WTC11 (cell line): ENCODE measurements around the gene SLC41A3. TPM values are rescaled to one million over a fixed set of nuclear protein-coding genes. Genes with fewer than 3 reads are reported as not detected.

Source experiments
- ATAC-seq: fragments of 200-7000 bp; cut with Tn5 transposase; 2 replicates; pipeline ENCODE4 v1.10.0; 2021; ENCODE audit warnings: mild to moderate bottlenecking, moderate library complexity
- CTCF ChIA-PET: fragments of 300-600 bp; sonication (Branson Sonifier 250); formaldehyde crosslinking; loops from one replicate; lab custom pipeline; 2021; ENCODE audit warnings: antibody characterized with exemption; lab: Charles Lee
- POLR2A ChIA-PET: fragments of 350-600 bp; sonication (Branson Sonifier 250); formaldehyde crosslinking; loops from one replicate; lab custom pipeline; 2021; ENCODE audit warnings: antibody characterized with exemption; lab: Charles Lee
- DNase-seq: peaks from one replicate; pipeline ENCODE4 v3.0.0; 2021; ENCODE audit warnings: low spot score
- H3K27ac Mint-ChIP-seq: 2 replicates; pipeline ENCODE4 v1.8.0; 2021; ENCODE audit warnings: mixed read lengths
- H3K27me3 Mint-ChIP-seq: 2 replicates; pipeline ENCODE4 v1.8.0; 2021; ENCODE audit warnings: low read depth, mild to moderate bottlenecking, moderate library complexity, mixed read lengths
- H3K36me3 Mint-ChIP-seq: 2 replicates; pipeline ENCODE4 v1.8.0; 2021; ENCODE audit warnings: mixed read lengths
- H3K4me1 Mint-ChIP-seq: 2 replicates; pipeline ENCODE4 v1.8.0; 2022; ENCODE audit warnings: mixed read lengths
- H3K4me3 Mint-ChIP-seq: 2 replicates; pipeline ENCODE4 v1.8.0; 2021; ENCODE audit warnings: mild to moderate bottlenecking, moderate library complexity, mixed read lengths
- H3K9me3 Mint-ChIP-seq: 2 replicates; pipeline ENCODE4 v1.8.0; 2021; ENCODE audit warnings: mixed read lengths
- AR ChIP-seq: fragments of 250-450 bp; sonication (Bioruptor Pico); IDR thresholded peaks from 2 replicates; pipeline ENCODE4 v1.9.0; 2021; ENCODE audit warnings: mild to moderate bottlenecking
- E2F1 ChIP-seq: sonication (generic); formaldehyde crosslinking; IDR thresholded peaks from 2 replicates; pipeline ENCODE4 v1.8.0; 2022; ENCODE audit warnings: mild to moderate bottlenecking, missing genetic modification reagents
- E2F5 ChIP-seq: sonication (generic); formaldehyde crosslinking; IDR thresholded peaks from 2 replicates; pipeline ENCODE4 v1.8.1; 2022; ENCODE audit warnings: mild to moderate bottlenecking, moderate library complexity, missing genetic modification reagents
- FOXP4 ChIP-seq: sonication (generic); formaldehyde crosslinking; IDR thresholded peaks from 2 replicates; pipeline ENCODE4 v1.8.0; 2022; ENCODE audit warnings: mild to moderate bottlenecking, missing genetic modification reagents
- GRHL2 ChIP-seq: fragments of 250-450 bp; sonication (Bioruptor Pico); IDR thresholded peaks from 2 replicates; pipeline ENCODE4 v1.8.0; 2022; ENCODE audit warnings: mild to moderate bottlenecking, moderate library complexity; ENCODE audit not compliant: insufficient replicate concordance, severe bottlenecking
- HMGXB4 ChIP-seq: sonication (generic); formaldehyde crosslinking; IDR thresholded peaks from 2 replicates; pipeline ENCODE4 v1.8.1; 2023; ENCODE audit warnings: mild to moderate bottlenecking, moderate library complexity, missing genetic modification reagents
- OVOL2 ChIP-seq: fragments of 250-450 bp; sonication (Bioruptor Pico); IDR thresholded peaks from 2 replicates; pipeline ENCODE4 v1.9.0; 2021; ENCODE audit warnings: mild to moderate bottlenecking, borderline replicate concordance
- PRRX2 ChIP-seq: fragments of 250-450 bp; sonication (Bioruptor Pico); IDR thresholded peaks from 2 replicates; pipeline ENCODE4 v1.8.0; 2021; ENCODE audit warnings: mild to moderate bottlenecking
- RORB ChIP-seq: fragments of 250-450 bp; sonication (Bioruptor Pico); IDR thresholded peaks from 2 replicates; pipeline ENCODE4 v1.9.0; 2021; ENCODE audit warnings: mild to moderate bottlenecking
- STAT6 ChIP-seq: sonication (generic); formaldehyde crosslinking; conservative IDR thresholded peaks from 2 replicates; pipeline ENCODE4 v1.8.1; 2023; ENCODE audit warnings: mild to moderate bottlenecking, low read depth, missing genetic modification reagents, moderate library complexity
- ZBTB21 ChIP-seq: sonication (generic); formaldehyde crosslinking; IDR thresholded peaks from 2 replicates; pipeline ENCODE4 v1.8.1; 2023; ENCODE audit warnings: mild to moderate bottlenecking, missing genetic modification reagents, borderline replicate concordance
- ZNF317 ChIP-seq: sonication (generic); formaldehyde crosslinking; IDR thresholded peaks from 2 replicates; pipeline ENCODE4 v1.8.1; 2023; ENCODE audit warnings: low read depth, mild to moderate bottlenecking, moderate library complexity, missing genetic modification reagents, borderline replicate concordance
- ZNF425 ChIP-seq: fragments of 250-450 bp; sonication (Bioruptor Pico); conservative IDR thresholded peaks from 2 replicates; pipeline ENCODE4 v1.9.0; 2021; ENCODE audit warnings: mild to moderate bottlenecking
- total RNA-seq: library from RNA; stranded (reverse); gene quantifications from 3 replicates; pipeline ENCODE4 v1.2.3, GENCODE V29; 2021

Gene SLC41A3
- total RNA-seq, 1 experiment from 2014 or later, result 28.4 TPM

GRCh38 chr3:126023390-126023789 is 60.5 kb downstream of the SLC41A3 start (continued):
- TF ChIP-seq STAT6 (no peak), OVOL2 (CRISPR knock-in tag) (no peak)

GRCh38 chr3:126022741-126023359 is 61.1 kb downstream of the SLC41A3 start:
- DNase-seq, result no peak
- Mint-ChIP-seq H3K36me3 (peaks cover 30% of the 10 kb centered on the region), H3K9me3 (peaks cover 16% of the 10 kb centered on the region)

GRCh38 chr3:126021702-126022101 is 62.2 kb downstream of the SLC41A3 start:
- Mint-ChIP-seq H3K27me3 (peaks cover 100% of the 10 kb centered on the region), H3K27ac (0 out of 2 replicates have a peak overlapping the region, but pooled peaks have one; percentile 10), H3K4me3 (0 out of 2 replicates have a peak overlapping the region, but pooled peaks have one; percentile 2), H3K4me1 (peaks cover 29% of the 10 kb centered on the region), H3K36me3 (peaks cover 20% of the 10 kb centered on the region), H3K9me3 (peaks cover 5% of the 10 kb centered on the region)
- POLR2A ChIA-PET, result no interaction called here
- CTCF ChIA-PET, result no interaction called here
- TF ChIP-seq E2F1 (no peak), ZBTB21 (no peak)
- ATAC-seq, result peak; percentile 18
- no peak for DNase-seq

More at GRCh38 chr3:126022741-126023359, 61.1 kb downstream of the SLC41A3 start:
- no peak for TF ChIP-seq HMGXB4
- TF ChIP-seq ZNF317, result peak; percentile 67; the same call in 1 of the 2 replicates
- TF ChIP-seq, all 79 proteins: peak for 1
- peaks cover 100% of the 10 kb centered on the region for H3K27me3 Mint-ChIP-seq
- POLR2A ChIA-PET, result interaction anchor here (0.7 kb wide), 1 partner anchor 96 kb away, joined by 3 read pairs; no protein-coding TSS in a partner anchor
- CTCF ChIA-PET, result no interaction called here
- peaks cover 29% of the 10 kb centered on the region for H3K4me1 Mint-ChIP-seq
- ATAC-seq, result no peak
- no peak overlapping the region for H3K4me3 Mint-ChIP-seq
- H3K27ac Mint-ChIP-seq, result no peak overlapping the region

GRCh38 chr3:126021224-126021623 is 62.7 kb downstream of the SLC41A3 start:
- POLR2A ChIA-PET, result no interaction called here
- peaks cover under 1% of the 10 kb centered on the region; the same call in 1 of the 2 replicates for H3K9me3 Mint-ChIP-seq
- CTCF ChIA-PET, result interaction anchor here (0.7 kb wide), 1 partner anchor 129 kb away, joined by 3 read pairs; no protein-coding TSS in a partner anchor
- peaks cover 29% of the 10 kb centered on the region for H3K4me1 Mint-ChIP-seq
- no peak overlapping the region for H3K4me3 Mint-ChIP-seq
- DNase-seq (no peak), ATAC-seq (0 out of 2 replicates have a peak, but pooled peaks have one; percentile 13)
- 0 out of 2 replicates have a peak overlapping the region, but pooled peaks have one; percentile 10 for H3K27ac Mint-ChIP-seq
- peaks cover 100% of the 10 kb centered on the region for H3K27me3 Mint-ChIP-seq
- H3K36me3 Mint-ChIP-seq, result peaks cover 15% of the 10 kb centered on the region
- TF ChIP-seq AR (CRISPR knock-in tag), result no peak
- no peak for TF ChIP-seq GRHL2 (CRISPR knock-in tag)
- TF ChIP-seq RORB (CRISPR knock-in tag), result no peak
- no peak for TF ChIP-seq ZNF317
- no peak for TF ChIP-seq PRRX2
- TF ChIP-seq ZNF425 (CRISPR knock-in tag), result no peak
- TF ChIP-seq ZBTB21, result no peak
- TF ChIP-seq FOXP4, result no peak
- no peak for TF ChIP-seq E2F5
